H9 (cell line): ENCODE results near the gene LRRC27. TPM values are rescaled to one million over a fixed set of nuclear protein-coding genes. Genes with fewer than 3 reads are reported as not detected.

ENCODE experiments used
- DNase-seq: peaks from one replicate; pipeline ENCODE4 v3.0.0-alpha.2; 2017
- H2AFZ ChIP-seq: one replicate; pipeline ENCODE4 v1.6.1; 2013; ENCODE audit warnings: mild to moderate bottlenecking, low read length, control low read depth, moderate library complexity
- H2AK5ac ChIP-seq: 2 replicates; pipeline ENCODE4 v1.6.1; 2013; ENCODE audit warnings: low read length, control low read depth, mixed read lengths; ENCODE audit not compliant: insufficient read length
- H2BK120ac ChIP-seq: one replicate; pipeline ENCODE4 v1.6.1; 2013; ENCODE audit warnings: low read depth, mild to moderate bottlenecking, low read length, control low read depth, inconsistent platforms; ENCODE audit not compliant: poor library complexity, severe bottlenecking
- H2BK12ac ChIP-seq: 2 replicates; pipeline ENCODE4 v1.6.1; 2013; ENCODE audit warnings: low read length, control low read depth, mixed read lengths, low read depth; ENCODE audit not compliant: insufficient read length
- H2BK15ac ChIP-seq: 2 replicates; pipeline ENCODE4 v1.6.1; 2013; ENCODE audit warnings: low read depth, low read length, control low read depth
- H2BK20ac ChIP-seq: one replicate; pipeline ENCODE4 v1.6.1; 2013; ENCODE audit warnings: low read depth, mild to moderate bottlenecking, low read length, control low read depth, inconsistent platforms; ENCODE audit not compliant: poor library complexity, severe bottlenecking
- H2BK5ac ChIP-seq: 2 replicates; pipeline ENCODE4 v1.6.1; 2013; ENCODE audit warnings: low read length, control low read depth, mixed read lengths; ENCODE audit not compliant: insufficient read length
- H3K14ac ChIP-seq: 2 replicates; pipeline ENCODE4 v1.6.1; 2013; ENCODE audit warnings: low read length, control low read depth; ENCODE audit not compliant: insufficient read depth
- H3K18ac ChIP-seq: 2 replicates; pipeline ENCODE4 v1.6.1; 2013; ENCODE audit warnings: low read depth, mild to moderate bottlenecking, mixed read lengths, low read length, control low read depth; ENCODE audit not compliant: insufficient read length
- H3K23ac ChIP-seq: 2 replicates; pipeline ENCODE4 v1.6.1; 2013; ENCODE audit warnings: low read length, control low read depth, mixed read lengths, low read depth; ENCODE audit not compliant: insufficient read length
- H3K23me2 ChIP-seq: 2 replicates; pipeline ENCODE4 v1.6.1; 2013; ENCODE audit warnings: low read depth, mild to moderate bottlenecking, mixed read lengths, low read length, control low read depth; ENCODE audit not compliant: insufficient read length, poor library complexity, severe bottlenecking
- H3K27ac ChIP-seq: 2 replicates; pipeline ENCODE4 v1.5.1; 2013; ENCODE audit warnings: low read length, control low read depth, mixed read lengths, low read depth; ENCODE audit not compliant: insufficient read length
- H3K27me3 ChIP-seq: 2 replicates; pipeline ENCODE4 v1.6.1; 2013; ENCODE audit warnings: low read length, control low read depth, inconsistent platforms; ENCODE audit not compliant: insufficient read depth
- H3K4ac ChIP-seq: 2 replicates; pipeline ENCODE4 v1.6.1; 2013; ENCODE audit warnings: low read depth, mild to moderate bottlenecking, control low read depth, inconsistent platforms, low read length, moderate library complexity
- H3K4me1 ChIP-seq: 2 replicates; pipeline ENCODE4 v1.6.1; 2013; ENCODE audit warnings: low read length, control low read depth, inconsistent platforms; ENCODE audit not compliant: insufficient read depth
- H3K4me2 ChIP-seq: 2 replicates; pipeline ENCODE4 v1.6.1; 2013; ENCODE audit warnings: low read length, control low read depth, mixed read lengths; ENCODE audit not compliant: insufficient read length, insufficient read depth
- H3K56ac ChIP-seq: 2 replicates; pipeline ENCODE4 v1.6.1; 2013; ENCODE audit warnings: low read depth, mild to moderate bottlenecking, mixed read lengths, low read length, control low read depth; ENCODE audit not compliant: insufficient read length
- H3K79me1 ChIP-seq: 2 replicates; pipeline ENCODE4 v1.6.1; 2013; ENCODE audit warnings: low read depth, mild to moderate bottlenecking, moderate library complexity, low read length, control low read depth, inconsistent platforms; ENCODE audit not compliant: insufficient read depth, poor library complexity, severe bottlenecking
- H3K79me2 ChIP-seq: 2 replicates; pipeline ENCODE4 v1.6.1; 2013; ENCODE audit warnings: low read length, control low read depth, inconsistent platforms; ENCODE audit not compliant: insufficient read depth
- H3K9ac ChIP-seq: 2 replicates; pipeline ENCODE4 v1.6.1; 2013; ENCODE audit warnings: low read length, control low read depth, mixed read lengths; ENCODE audit not compliant: insufficient read length; ENCODE audit errors: extremely low read depth
- H3K9me3 ChIP-seq: one replicate; pipeline ENCODE4 v1.6.1; 2013; ENCODE audit warnings: low read depth, low read length, inconsistent platforms; ENCODE audit not compliant: control insufficient read depth
- H3T11ph ChIP-seq: one replicate; pipeline ENCODE4 v1.6.1; 2013; ENCODE audit warnings: mild to moderate bottlenecking, low read length, control low read depth, inconsistent platforms
- H4K20me1 ChIP-seq: one replicate; pipeline ENCODE4 v1.6.1; 2013; ENCODE audit not compliant: control insufficient read depth, insufficient read length, insufficient read depth
- H4K5ac ChIP-seq: 2 replicates; pipeline ENCODE4 v1.6.1; 2013; ENCODE audit warnings: low read depth, mild to moderate bottlenecking, mixed read lengths, low read length, control low read depth; ENCODE audit not compliant: insufficient read length
- H4K8ac ChIP-seq: replicated peaks from 2 replicates; pipeline ENCODE4 v1.6.1; 2013; ENCODE audit warnings: low read length, control low read depth, mixed read lengths, low read depth; ENCODE audit not compliant: insufficient read length
- H4K91ac ChIP-seq: 2 replicates; pipeline ENCODE4 v1.6.1; 2013; ENCODE audit warnings: low read depth, mild to moderate bottlenecking, moderate library complexity, mixed read lengths, low read length, control low read depth; ENCODE audit not compliant: insufficient read length
- H3K27ac Mint-ChIP-seq, 3 experiments: 2 replicates in 2 of 3; 3 replicates in 1 of 3; pipeline ENCODE4 v1.8.0; 2020 to 2021; ENCODE audit warnings: mixed read lengths in 3 of 3, mild to moderate bottlenecking in 1 of 3, moderate library complexity in 1 of 3
- H3K27me3 Mint-ChIP-seq: 2 replicates; pipeline ENCODE4 v1.8.0; 2021; ENCODE audit warnings: low read depth, mild to moderate bottlenecking, moderate library complexity, mixed read lengths
- H3K36me3 Mint-ChIP-seq, 3 experiments: 2 replicates in 2 of 3; 3 replicates in 1 of 3; pipeline ENCODE4 v1.8.0; 2020 to 2021; ENCODE audit warnings: low read depth in 3 of 3, mixed read lengths in 3 of 3; ENCODE audit not compliant: insufficient read depth in 1 of 3
- H3K4me1 Mint-ChIP-seq, 2 experiments: 2 replicates each; pipeline ENCODE4 v1.8.0; 2020; ENCODE audit warnings: mixed read lengths in 2 of 2
- H3K4me3 Mint-ChIP-seq, 2 experiments: 2 replicates in 1 of 2; 3 replicates in 1 of 2; pipeline ENCODE4 v1.8.0; 2020 to 2021; ENCODE audit warnings: mild to moderate bottlenecking in 2 of 2, mixed read lengths in 2 of 2, moderate library complexity in 1 of 2
- H3K9me3 Mint-ChIP-seq, 2 experiments: 2 replicates in 1 of 2; 3 replicates in 1 of 2; pipeline ENCODE4 v1.8.0; 2020; ENCODE audit warnings: mild to moderate bottlenecking in 2 of 2, mixed read lengths in 2 of 2, moderate library complexity in 1 of 2
- CTCF ChIP-seq: fragments of 200-600 bp; sonication (generic); conservative IDR thresholded peaks from 3 replicates; pipeline ENCODE4 v1.8.0; 2021; ENCODE audit warnings: antibody characterized with exemption, mild to moderate bottlenecking
- WGBS: extraction: QIAGEN DNeasy Blood & Tissue Kit; methylation state at CpG from one replicate; pipeline ENCODE4 v1.1.7; 2013; ENCODE audit warnings: missing lambda C conversion rate, low lambda C conversion rate, mixed read lengths; ENCODE audit not compliant: insufficient read length; ENCODE audit errors: extremely low coverage; 5-methylcytosine and 5-hydroxymethylcytosine counted together
- total RNA-seq: library from RNA; stranded (reverse); gene quantifications from 2 replicates; pipeline ENCODE4 v1.2.1, GENCODE V29; 2021

LRRC27 gene
- total RNA-seq, 1 experiment from 2014 or later, result 2.7 TPM

GRCh38 chr10:132372516-132373095 is 40.6 kb downstream of the LRRC27 start:
- Histone ChIP-seq H3K79me1 (no peaks in the 10 kb centered on the region), H3K9ac (no peak overlapping the region), H3T11ph (no peak overlapping the region), H2AK5ac (no peak overlapping the region), H3K23me2 (no peaks in the 10 kb centered on the region), H2BK12ac (no peak overlapping the region), H3K27ac (no peak overlapping the region), H3K56ac (no peak overlapping the region), H3K27me3 (no peaks in the 10 kb centered on the region), H4K8ac (no peak overlapping the region), H2BK15ac (no peak overlapping the region), H4K91ac (no peak overlapping the region), H3K9me3 (no peaks in the 10 kb centered on the region), H3K4me1 (peaks cover 4% of the 10 kb centered on the region; the same call in 1 of the 2 replicates), H2BK20ac (no peak overlapping the region), H2BK5ac (no peak overlapping the region), H3K14ac (no peak overlapping the region), H2AFZ (no peak overlapping the region), H2BK120ac (no peak overlapping the region), H4K5ac (no peak overlapping the region), H3K23ac (no peak overlapping the region), H3K4ac (no peak overlapping the region), H3K4me2 (no peak overlapping the region), H3K79me2 (no peaks in the 10 kb centered on the region), H3K18ac (no peak overlapping the region), H4K20me1 (no peaks in the 10 kb centered on the region)
- Mint-ChIP-seq H3K9me3 (no peaks in the 10 kb centered on the region), H3K4me3 (no peak overlapping the region), H3K27me3 (peaks cover 15% of the 10 kb centered on the region), H3K27ac (no peak overlapping the region), H3K4me1 (peaks cover 36 to 53% of the 10 kb centered on the region in 2 experiments), H3K36me3 (no peaks in the 10 kb centered on the region)
- TF ChIP-seq CTCF, result no peak
- WGBS, result no CpG with 5 or more reads among the region's 16 CpGs
- DNase-seq, result no peak
